Neutrophil (primary cell): Measurements from ENCODE around the gene SOST.

Experiments used
- H3K27ac ChIP-seq: fragments of 200-600 bp; sonication (generic); 2 replicates; pipeline ENCODE4 v1.5.1; 2016; ENCODE audit warnings: mild to moderate bottlenecking, moderate library complexity
- H3K27me3 ChIP-seq: fragments of 200-600 bp; sonication (generic); 2 replicates; pipeline ENCODE4 v1.6.0; 2016; ENCODE audit warnings: mild to moderate bottlenecking
- H3K36me3 ChIP-seq: fragments of 200-600 bp; sonication (generic); 2 replicates; pipeline ENCODE4 v1.5.1; 2017
- H3K4me1 ChIP-seq, 2 experiments: fragments of 200-600 bp in 1 of 2; sonication (generic) in 1 of 2; 1 replicate in 1 of 2; 2 replicates in 1 of 2; pipeline versions ENCODE4 v1.5.1 to v1.6.1; 2013 to 2016; ENCODE audit warnings: low read depth in 1 of 2, low read length in 1 of 2, mild to moderate bottlenecking in 1 of 2, moderate library complexity in 1 of 2; ENCODE audit not compliant: control insufficient read depth in 1 of 2, insufficient read depth in 1 of 2
- H3K4me3 ChIP-seq, 2 experiments: fragments of 200-600 bp in 1 of 2; sonication (generic) in 1 of 2; 1 replicate in 1 of 2; 2 replicates in 1 of 2; pipeline ENCODE4 v1.5.1; 2013 to 2016; ENCODE audit warnings: low read depth in 1 of 2, low read length in 1 of 2, mild to moderate bottlenecking in 1 of 2, moderate library complexity in 1 of 2
- H3K9me3 ChIP-seq: fragments of 200-600 bp; sonication (generic); 2 replicates; pipeline ENCODE4 v1.5.1; 2016
- TF ChIP-seq, protein P1 (sequence below): fragments of 200-600 bp; sonication (generic); IDR thresholded peaks from 2 replicates; pipeline ENCODE4 v1.5.1; 2016; ENCODE audit warnings: antibody characterized with exemption

Gene SOST

DNA sequence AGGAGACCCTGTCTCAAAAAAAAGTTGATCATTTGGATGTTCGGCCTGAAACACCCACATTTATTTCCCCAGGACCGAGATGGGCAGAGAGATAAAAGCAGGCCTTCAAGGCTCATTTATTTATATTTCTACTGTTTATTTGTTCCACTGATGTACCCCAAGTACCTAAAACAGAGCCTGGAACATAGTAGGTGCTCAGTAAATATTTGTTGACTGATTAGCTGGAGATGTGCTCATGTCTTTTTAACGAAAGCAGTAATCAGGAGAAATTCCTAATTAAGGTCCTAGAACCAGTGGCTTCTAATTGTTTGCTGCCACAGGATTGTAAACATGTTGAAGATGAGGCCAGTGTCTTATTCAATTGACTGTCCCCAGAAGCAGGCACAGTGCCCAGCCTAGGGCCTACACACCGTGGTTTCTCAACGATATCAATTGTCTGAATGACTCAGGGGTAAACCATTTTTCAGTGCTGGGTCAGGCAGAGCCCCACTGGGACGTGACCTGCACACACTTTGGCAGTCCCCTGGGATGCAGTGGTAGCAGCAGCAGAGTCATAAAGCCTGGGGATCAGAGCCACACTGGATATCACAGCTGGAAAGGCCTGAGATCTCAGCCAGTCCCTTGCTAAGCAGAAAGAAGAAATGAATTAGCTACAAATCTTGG lies 34.8 kb downstream of the SOST start:
- Histone ChIP-seq H3K27me3 (peaks cover 26% of the 10 kb centered on the region), H3K4me3 (no peak overlapping the region), H3K27ac (no peak overlapping the region), H3K9me3 (no peaks in the 10 kb centered on the region), H3K36me3 (no peaks in the 10 kb centered on the region), H3K4me1 (peaks cover 3 to 7% of the 10 kb centered on the region in 2 experiments)
- TF ChIP-seq, protein P1, sequence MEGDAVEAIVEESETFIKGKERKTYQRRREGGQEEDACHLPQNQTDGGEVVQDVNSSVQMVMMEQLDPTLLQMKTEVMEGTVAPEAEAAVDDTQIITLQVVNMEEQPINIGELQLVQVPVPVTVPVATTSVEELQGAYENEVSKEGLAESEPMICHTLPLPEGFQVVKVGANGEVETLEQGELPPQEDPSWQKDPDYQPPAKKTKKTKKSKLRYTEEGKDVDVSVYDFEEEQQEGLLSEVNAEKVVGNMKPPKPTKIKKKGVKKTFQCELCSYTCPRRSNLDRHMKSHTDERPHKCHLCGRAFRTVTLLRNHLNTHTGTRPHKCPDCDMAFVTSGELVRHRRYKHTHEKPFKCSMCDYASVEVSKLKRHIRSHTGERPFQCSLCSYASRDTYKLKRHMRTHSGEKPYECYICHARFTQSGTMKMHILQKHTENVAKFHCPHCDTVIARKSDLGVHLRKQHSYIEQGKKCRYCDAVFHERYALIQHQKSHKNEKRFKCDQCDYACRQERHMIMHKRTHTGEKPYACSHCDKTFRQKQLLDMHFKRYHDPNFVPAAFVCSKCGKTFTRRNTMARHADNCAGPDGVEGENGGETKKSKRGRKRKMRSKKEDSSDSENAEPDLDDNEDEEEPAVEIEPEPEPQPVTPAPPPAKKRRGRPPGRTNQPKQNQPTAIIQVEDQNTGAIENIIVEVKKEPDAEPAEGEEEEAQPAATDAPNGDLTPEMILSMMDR = no peak

DNA sequence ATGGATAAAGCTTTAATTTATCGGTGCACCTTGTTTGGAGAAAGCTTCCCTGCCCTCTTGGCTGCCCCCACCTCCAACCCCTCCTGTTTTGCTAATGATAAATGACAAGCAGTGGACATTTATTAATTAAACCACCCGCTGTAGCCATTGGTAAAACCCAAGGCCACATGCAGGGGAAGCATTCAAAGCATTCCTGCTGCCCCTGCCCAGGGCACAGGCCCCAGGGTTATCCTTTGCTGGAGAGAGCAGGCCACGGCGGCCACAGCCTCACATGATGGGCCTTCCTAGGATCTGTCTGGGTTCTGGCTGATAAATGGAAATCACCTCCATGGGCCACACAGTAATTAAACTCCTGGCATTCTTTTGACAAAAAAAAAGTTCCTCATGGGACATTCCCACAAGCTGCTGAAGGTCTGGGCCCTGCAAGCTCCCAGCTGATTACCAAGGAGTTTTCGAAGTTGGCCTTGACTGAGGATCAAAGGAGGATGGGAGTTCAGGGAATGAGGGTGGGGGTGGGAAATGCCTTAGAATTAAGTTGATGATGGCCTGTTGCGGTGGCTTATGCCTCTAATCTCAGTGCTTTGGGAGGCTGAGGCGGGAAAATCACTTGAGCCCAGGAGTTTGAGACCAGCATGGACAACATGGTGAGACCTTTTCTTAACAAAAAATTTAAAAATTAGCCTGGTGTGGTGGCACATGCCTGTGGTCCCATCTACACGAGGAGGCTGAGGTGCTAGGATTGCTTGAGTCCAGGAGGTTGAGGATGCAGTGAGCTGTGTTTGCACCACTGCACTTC lies 35.5 kb downstream of the SOST start:
- Histone ChIP-seq H3K4me1 (peaks cover 3 to 7% of the 10 kb centered on the region in 2 experiments), H3K4me3 (no peak overlapping the region), H3K27me3 (peaks cover 33% of the 10 kb centered on the region), H3K36me3 (no peaks in the 10 kb centered on the region), H3K9me3 (no peaks in the 10 kb centered on the region), H3K27ac (no peak overlapping the region)
- TF ChIP-seq, protein P1 = no peak

DNA sequence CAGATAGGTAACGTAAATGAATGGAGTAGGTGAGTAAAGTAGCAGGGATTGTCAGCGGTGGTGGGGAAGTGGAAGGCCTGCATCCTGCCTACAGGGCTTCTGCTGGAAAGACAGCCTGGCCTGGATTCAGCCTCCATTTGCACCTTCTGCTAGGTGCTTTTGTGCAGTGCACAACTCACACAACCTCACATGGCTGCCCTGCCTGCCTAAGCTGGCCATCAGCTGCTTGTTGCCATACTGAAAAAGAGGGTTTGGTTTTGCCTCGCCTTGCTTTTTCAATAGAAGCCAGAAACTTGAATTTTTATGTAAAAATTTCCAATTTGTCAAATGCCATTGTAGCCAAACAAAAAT lies 36.3 kb downstream of the SOST start:
- TF ChIP-seq, protein P1 = no peak

DNA sequence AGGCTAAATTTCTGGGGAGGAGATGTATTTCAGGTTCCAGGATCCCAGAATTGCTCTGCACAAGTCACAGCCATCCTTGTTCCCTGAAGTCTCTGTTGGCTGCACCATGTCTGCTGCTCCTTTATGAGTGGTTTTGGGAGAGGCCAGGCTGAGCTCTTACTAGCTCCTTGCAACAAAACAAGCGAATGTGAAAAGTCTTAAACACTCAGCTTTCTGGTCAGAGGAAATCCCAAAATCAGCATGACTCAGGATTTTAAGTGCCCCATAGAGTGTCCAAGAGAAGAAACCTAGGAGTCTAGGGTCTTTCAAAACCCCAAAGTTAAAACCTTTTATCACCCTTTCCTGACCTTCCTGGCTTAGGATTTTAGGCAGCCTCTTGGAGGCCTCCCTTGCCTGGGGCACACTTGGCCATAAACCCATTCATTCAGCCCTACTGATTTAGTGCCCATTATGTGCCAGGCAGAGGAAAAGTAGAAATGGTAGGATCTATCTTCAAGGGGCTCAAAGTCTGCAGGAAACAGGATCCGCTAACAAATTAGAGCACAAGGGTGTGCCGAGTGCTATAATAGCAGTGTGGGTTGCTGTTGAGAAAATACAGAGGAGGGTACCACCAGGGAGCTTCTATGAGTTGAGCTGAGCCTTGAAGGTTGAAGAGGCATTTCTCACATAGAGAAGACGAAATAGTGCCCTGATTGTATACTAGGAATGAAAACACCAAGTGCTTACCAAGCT lies 36.9 kb downstream of the SOST start:
- TF ChIP-seq, protein P1 = no peak
- Histone ChIP-seq H3K4me1 (peaks cover 3 to 7% of the 10 kb centered on the region in 2 experiments), H3K27ac (no peak overlapping the region), H3K27me3 (peaks cover 45% of the 10 kb centered on the region), H3K9me3 (no peaks in the 10 kb centered on the region), H3K4me3 (no peak overlapping the region), H3K36me3 (no peaks in the 10 kb centered on the region)

More for the DNA sequence above, 36.3 kb downstream of the SOST start:
- H3K9me3 ChIP-seq = no peaks in the 10 kb centered on the region
- peaks cover 39% of the 10 kb centered on the region for H3K27me3 ChIP-seq
- no peaks in the 10 kb centered on the region for H3K36me3 ChIP-seq
- H3K4me1 ChIP-seq = peaks cover 3 to 7% of the 10 kb centered on the region in 2 experiments
- H3K27ac ChIP-seq = no peak overlapping the region
- no peak overlapping the region for H3K4me3 ChIP-seq

DNA sequence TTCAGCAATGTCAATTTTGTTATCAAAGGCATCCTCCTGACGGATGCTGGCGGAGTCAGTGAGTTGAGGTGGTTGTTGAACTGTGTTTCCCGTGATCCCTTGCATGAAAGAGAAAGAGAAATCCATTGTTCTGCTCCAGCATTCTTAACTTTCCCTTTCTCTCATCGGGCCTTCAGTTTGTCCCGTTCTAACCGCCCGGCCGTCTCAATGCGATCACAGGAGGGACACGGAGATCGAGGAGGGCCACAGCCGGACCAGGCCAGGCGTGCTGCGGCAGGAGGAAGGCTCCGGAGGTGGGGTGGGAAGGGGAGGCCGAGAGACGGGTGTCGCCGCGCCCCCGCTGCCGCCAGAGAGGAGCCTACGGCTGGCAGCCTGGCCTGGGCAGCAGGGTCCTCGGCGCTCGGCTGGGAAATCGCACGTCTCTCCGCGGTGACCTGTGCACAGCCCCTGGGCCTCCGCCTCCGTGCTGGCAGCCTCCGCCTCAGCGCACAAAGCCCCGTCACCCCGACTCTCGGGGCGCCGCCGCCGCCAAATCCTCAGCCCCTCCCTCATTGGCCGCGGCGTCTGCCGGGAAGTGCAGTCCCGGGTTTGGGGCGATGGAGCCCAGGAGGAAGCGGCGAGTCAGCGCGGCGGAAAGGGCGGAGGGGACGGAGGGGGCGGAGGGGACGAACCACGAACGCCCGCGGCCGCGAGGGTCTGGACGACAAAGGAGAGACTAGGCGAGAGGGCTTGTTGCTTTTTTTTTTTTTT lies 38.1 kb downstream of the SOST start:
- Histone ChIP-seq H3K27me3 (peaks cover 54% of the 10 kb centered on the region), H3K27ac (peak overlapping the region; percentile 25), H3K4me1 (peaks cover 3 to 7% of the 10 kb centered on the region in 2 experiments), H3K9me3 (no peaks in the 10 kb centered on the region), H3K4me3 (peak overlapping the region; percentile 69 to 71), H3K36me3 (no peaks in the 10 kb centered on the region)
- TF ChIP-seq, protein P1 = no peak
